K562 (cell line): ENCODE measurements around the gene CD19. TPM values are rescaled to one million over a fixed set of nuclear protein-coding genes. Genes with fewer than 3 reads are reported as not detected.

ENCODE experiments used
- ATF1 ChIP-seq, 2 experiments: fragments of 450-650 bp in 1 of 2; IDR thresholded peaks; 2 replicates each; pipeline ENCODE4 v1.6.1; 2016; ENCODE audit warnings: missing compliant biosample characterization in 1 of 2, missing genetic modification characterization in 1 of 2
- BCOR ChIP-seq: fragments of 450-650 bp; IDR thresholded peaks from 2 replicates; pipeline ENCODE4 v1.6.1; 2016
- BDP1 ChIP-seq: IDR thresholded peaks from 3 replicates; pipeline ENCODE4 v1.6.1; 2011; ENCODE audit not compliant: insufficient read length, insufficient read depth
- E2F5 ChIP-seq: sonication (generic); formaldehyde crosslinking; IDR thresholded peaks from 2 replicates; pipeline ENCODE4 v1.8.0; 2022; ENCODE audit warnings: mild to moderate bottlenecking, missing genetic modification reagents
- KDM1A ChIP-seq, 2 experiments: fragments of 450-650 bp; IDR thresholded peaks; 2 replicates each; pipeline ENCODE4 v1.6.1; 2016; ENCODE audit warnings: mild to moderate bottlenecking in 2 of 2
- NR2C1 ChIP-seq, 2 experiments: fragments of 450-650 bp; IDR thresholded peaks; 2 replicates each; pipeline ENCODE4 v1.6.1; 2017; ENCODE audit warnings: mild to moderate bottlenecking in 2 of 2, antibody characterized with exemption in 1 of 2, inconsistent platforms in 1 of 2, missing compliant biosample characterization in 1 of 2, missing genetic modification characterization in 1 of 2
- PCBP2 ChIP-seq: fragments of 200-400 bp; formaldehyde crosslinking; IDR thresholded peaks from 2 replicates; pipeline ENCODE4 v1.6.1; 2018; ENCODE audit warnings: low read length, low read depth, mild to moderate bottlenecking, moderate library complexity; ENCODE audit not compliant: poor library complexity, severe bottlenecking
- POLR2A ChIP-seq: fragments of 450-650 bp; conservative IDR thresholded peaks from 2 replicates; pipeline ENCODE4 v1.6.1; 2016
- POLR2G ChIP-seq: fragments of 200-400 bp; formaldehyde crosslinking; IDR thresholded peaks from 2 replicates; pipeline ENCODE4 v1.6.1; 2017; ENCODE audit warnings: low read depth, mild to moderate bottlenecking, antibody characterized with exemption, low read length, moderate library complexity
- SAP30 ChIP-seq: fragments of 200-600 bp; sonication (generic); IDR thresholded peaks from 2 replicates; pipeline ENCODE4 v1.6.1; 2012; ENCODE audit warnings: borderline replicate concordance, low read depth, mild to moderate bottlenecking, moderate library complexity, low read length, control low read depth, inconsistent platforms; ENCODE audit not compliant: insufficient read depth, poor library complexity, severe bottlenecking
- SIX5 ChIP-seq, 2 experiments: IDR thresholded peaks; 2 replicates each; pipeline ENCODE4 v1.6.1; 2011; ENCODE audit warnings: low read length in 2 of 2, borderline replicate concordance in 1 of 2, low read depth in 1 of 2, mild to moderate bottlenecking in 1 of 2, moderate library complexity in 1 of 2; ENCODE audit not compliant: insufficient read depth in 1 of 2
- STAT6 ChIP-seq: sonication (generic); formaldehyde crosslinking; IDR thresholded peaks from 2 replicates; pipeline ENCODE4 v1.8.1; 2023; ENCODE audit warnings: mild to moderate bottlenecking, missing genetic modification reagents
- TEAD1 ChIP-seq, 2 experiments: fragments of 450-650 bp in 1 of 2; sonication (generic) in 1 of 2; formaldehyde crosslinking; IDR thresholded peaks; 2 replicates each; pipeline versions ENCODE4 v1.4.0 to v1.8.0; 2020 to 2022; ENCODE audit warnings: mild to moderate bottlenecking in 2 of 2, missing genetic modification reagents in 1 of 2
- ZNF24 ChIP-seq: fragments of 450-650 bp; IDR thresholded peaks from 2 replicates; pipeline ENCODE4 v1.6.1; 2016
- ZNF511 ChIP-seq: sonication (generic); formaldehyde crosslinking; IDR thresholded peaks from 2 replicates; pipeline ENCODE4 v1.8.0; 2022; ENCODE audit warnings: mild to moderate bottlenecking, missing genetic modification reagents
- polyA plus RNA-seq, 8 experiments: library from polyadenylated mRNA; depleted of rRNA in 4 of 8; stranded (reverse) in 5 of 8; unstranded in 3 of 8; fragments of >200 nt; fragmentation: Nextera tagmentation in 2 of 8; fragmentation: Illumina TruSeq in 1 of 8; extraction: Ambion mirVana in 2 of 8; extraction: Trizol in 1 of 8; gene quantifications; 2 replicates each; pipeline versions ENCODE4 v1.2.1 to v1.2.3, GENCODE V29; 2011 to 2014; ENCODE audit warnings: inconsistent platforms in 1 of 8, missing spikeins in 1 of 8
- total RNA-seq, 7 experiments: library from RNA; depleted of rRNA in 6 of 7; stranded (reverse); fragments of >200 nt in 6 of 7; fragmentation: Illumina TruSeq in 2 of 7; extraction: Trizol in 2 of 7; gene quantifications; 2 replicates each; pipeline versions ENCODE4 v1.2.1 to v1.2.3, GENCODE V29; 2011 to 2021; ENCODE audit warnings: low replicate concordance in 1 of 7

The CD19 gene
- total and polyA plus RNA-seq, 9 of the 15 experiments (the other 6 are each of a cell fraction or from before 2014, with no cell fraction given), result 0.27 to 3.7 (median 2.0) TPM; not detected in 1

- TF ChIP-seq BCOR (no peak), POLR2G (peak; percentile 64), KDM1A (IDR thresholded peaks at IDR 0.05) (0 out of 4 replicates have a peak, but pooled peaks of 1 of the 2 experiments have one; percentile 27), E2F5 (CRISPR knock-in tag) (0 out of 2 replicates have a peak, but pooled peaks have one; percentile 37), TEAD1 (CRISPR knock-in tag; IDR thresholded peaks at IDR 0.05) (peak in 1 of 2 experiments; percentile 70; a peak in 2 of 4 replicates), NR2C1 (IDR thresholded peaks at IDR 0.05) (0 out of 2 replicates have a peak, but pooled peaks have one; percentile 20), NR2C1 (tag; IDR thresholded peaks at IDR 0.05) (no peak), SAP30 (peak; percentile 76), STAT6 (CRISPR knock-in tag) (peak; percentile 37), ZNF24 (no peak), PCBP2 (no peak), ATF1 (CRISPR knock-in tag; IDR thresholded peaks at IDR 0.05) (no peak), ATF1 (tag; IDR thresholded peaks at IDR 0.05) (0 out of 2 replicates have a peak, but pooled peaks have one; percentile 37), POLR2A (peak; percentile 73), BDP1 (no peak), SIX5 (IDR thresholded peaks at IDR 0.05; ENCODE audit: borderline replicate concordance in 1 of 2, insufficient read depth in 1 of 2, low read depth in 1 of 2, low read length in 2 of 2) (no peak), ZNF511 (0 out of 2 replicates have a peak, but pooled peaks have one; percentile 64)
Measured at GRCh38 chr16:28935924-28936783, 4.4 kb downstream of the CD19 start (continued).
